Astrocyte (in vitro differentiated cells and primary cell): ENCODE measurements around the gene CDH18.

Experiments
- CTCF ChIP-seq: IDR thresholded peaks from 2 replicates; pipeline ENCODE4 v1.5.1; 2011; ENCODE audit warnings: low read depth, mild to moderate bottlenecking, inconsistent platforms, low read length, moderate library complexity; ENCODE audit not compliant: insufficient read depth
- EZH2 ChIP-seq: IDR thresholded peaks from 2 replicates; pipeline ENCODE4 v1.6.1; 2012; ENCODE audit warnings: mild to moderate bottlenecking, low read length, inconsistent platforms; ENCODE audit not compliant: insufficient read depth

- TF ChIP-seq EZH2 (no peak), CTCF (no peak)
Observed at GRCh38 chr5:19978476-19978875, 9.5 kb downstream of the CDH18 start.
